AG09309 (cell line): ENCODE results near the gene YPEL3.
A peak's percentile ranks its signal among the peaks of the same experiment; 100 is the strongest.

ENCODE experiments used
- DNase-seq: peaks from one replicate; pipeline ENCODE4 v3.0.0-alpha.2; 2010; ENCODE audit warnings: low read depth
- H3K4me3 ChIP-seq: 2 replicates; pipeline ENCODE4 v1.5.1; 2011; ENCODE audit warnings: mild to moderate bottlenecking, low read depth, low read length, moderate library complexity; ENCODE audit not compliant: control insufficient read depth
- TF ChIP-seq, protein P1 (sequence below): IDR thresholded peaks from 2 replicates; pipeline ENCODE4 v1.5.1; 2011; ENCODE audit warnings: mild to moderate bottlenecking, low read depth, low read length, inconsistent platforms; ENCODE audit not compliant: insufficient read depth, control insufficient read depth; ENCODE audit errors: missing control alignments

Gene YPEL3, protein sequence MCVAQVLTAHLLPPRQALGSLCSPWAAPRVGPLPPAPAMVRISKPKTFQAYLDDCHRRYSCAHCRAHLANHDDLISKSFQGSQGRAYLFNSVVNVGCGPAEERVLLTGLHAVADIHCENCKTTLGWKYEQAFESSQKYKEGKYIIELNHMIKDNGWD

DNA sequence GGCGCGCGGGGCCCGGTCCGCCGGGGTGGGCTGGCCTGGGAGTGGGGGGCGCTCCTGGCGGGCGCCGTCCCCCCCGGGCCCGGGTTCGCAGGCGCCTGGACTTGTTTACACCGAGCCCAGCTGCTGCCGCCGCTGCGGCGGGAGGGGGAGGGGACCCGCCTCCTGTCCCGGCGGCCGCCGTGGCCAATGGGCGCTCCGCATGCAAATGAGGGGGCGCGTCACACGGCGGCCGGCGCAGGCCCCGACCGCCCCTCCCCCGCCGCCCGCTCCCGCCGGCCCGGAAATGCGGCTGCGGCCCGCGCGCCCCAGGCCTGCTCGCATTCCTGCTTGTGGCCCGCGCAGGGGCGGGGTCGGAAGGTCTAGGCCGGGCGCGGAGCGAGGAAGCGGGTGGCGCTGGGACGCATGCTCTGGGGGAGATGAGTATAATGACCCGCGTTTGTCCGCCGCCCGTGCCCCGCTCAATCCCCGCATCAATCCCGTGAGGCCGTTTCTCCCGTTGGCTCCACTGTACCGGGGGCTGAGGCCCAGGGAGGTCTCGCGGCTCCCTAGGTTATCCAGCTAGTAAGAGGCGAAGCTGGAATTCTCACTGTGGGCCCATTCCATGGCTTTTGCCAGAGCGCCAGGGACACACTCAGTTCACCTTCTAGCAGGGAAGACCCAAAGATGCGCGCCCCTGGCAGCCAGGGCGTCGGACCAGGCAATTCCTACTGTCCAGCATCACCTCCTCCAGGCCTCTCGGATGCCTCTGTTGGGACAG is at the start of gene YPEL3:
Gene YPEL3, minus strand, starts transcription at position 109 of the 757 bp plus-strand sequence. CDS start 731 bp downstream, outside the sequence.
- peak; percentile 55 for DNase-seq

DNA sequence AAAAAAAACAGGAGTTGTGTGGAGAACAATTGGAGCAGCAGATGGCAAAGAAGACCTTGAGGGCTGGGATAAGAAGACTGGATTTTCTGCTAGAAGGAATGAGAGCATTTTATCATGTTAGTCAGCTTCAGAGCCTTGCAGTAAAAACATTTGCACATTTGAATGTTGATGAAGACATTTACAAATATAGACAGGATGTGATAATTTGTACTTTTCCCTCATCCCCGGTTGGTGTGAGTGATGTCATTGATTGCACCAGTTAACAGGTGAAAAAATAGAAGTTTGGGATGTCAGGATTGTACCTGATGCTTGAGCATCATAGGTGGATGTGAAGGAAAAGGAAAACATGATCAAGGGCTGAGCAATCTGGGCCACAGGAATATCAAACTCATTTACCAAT is 49.6 kb upstream of the YPEL3 start:
- no peak overlapping the region for H3K4me3 ChIP-seq
- no peak for DNase-seq
- TF ChIP-seq, protein P1, sequence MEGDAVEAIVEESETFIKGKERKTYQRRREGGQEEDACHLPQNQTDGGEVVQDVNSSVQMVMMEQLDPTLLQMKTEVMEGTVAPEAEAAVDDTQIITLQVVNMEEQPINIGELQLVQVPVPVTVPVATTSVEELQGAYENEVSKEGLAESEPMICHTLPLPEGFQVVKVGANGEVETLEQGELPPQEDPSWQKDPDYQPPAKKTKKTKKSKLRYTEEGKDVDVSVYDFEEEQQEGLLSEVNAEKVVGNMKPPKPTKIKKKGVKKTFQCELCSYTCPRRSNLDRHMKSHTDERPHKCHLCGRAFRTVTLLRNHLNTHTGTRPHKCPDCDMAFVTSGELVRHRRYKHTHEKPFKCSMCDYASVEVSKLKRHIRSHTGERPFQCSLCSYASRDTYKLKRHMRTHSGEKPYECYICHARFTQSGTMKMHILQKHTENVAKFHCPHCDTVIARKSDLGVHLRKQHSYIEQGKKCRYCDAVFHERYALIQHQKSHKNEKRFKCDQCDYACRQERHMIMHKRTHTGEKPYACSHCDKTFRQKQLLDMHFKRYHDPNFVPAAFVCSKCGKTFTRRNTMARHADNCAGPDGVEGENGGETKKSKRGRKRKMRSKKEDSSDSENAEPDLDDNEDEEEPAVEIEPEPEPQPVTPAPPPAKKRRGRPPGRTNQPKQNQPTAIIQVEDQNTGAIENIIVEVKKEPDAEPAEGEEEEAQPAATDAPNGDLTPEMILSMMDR: no peak

More for the DNA sequence above, at the start of gene YPEL3:
- TF ChIP-seq, protein P1: no peak
- H3K4me3 ChIP-seq: peak within 1 kb of the TSS; percentile 74

DNA sequence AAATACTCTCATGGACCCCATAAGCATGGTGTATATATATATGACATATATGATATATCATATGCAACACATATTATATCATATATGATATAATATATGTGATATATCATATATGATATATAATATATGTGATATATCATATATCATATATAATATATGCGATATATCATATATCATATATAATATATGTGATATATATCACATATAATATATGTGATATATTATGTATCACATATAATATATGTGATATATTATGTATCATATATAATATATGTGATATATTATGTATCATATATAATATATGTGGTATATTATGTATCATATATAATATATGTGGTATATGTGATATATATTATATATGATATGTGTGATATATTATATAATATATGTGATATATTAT is 48.9 kb upstream of the YPEL3 start:
- TF ChIP-seq, protein P1: no peak
- no peak overlapping the region for H3K4me3 ChIP-seq
- no peak for DNase-seq

DNA sequence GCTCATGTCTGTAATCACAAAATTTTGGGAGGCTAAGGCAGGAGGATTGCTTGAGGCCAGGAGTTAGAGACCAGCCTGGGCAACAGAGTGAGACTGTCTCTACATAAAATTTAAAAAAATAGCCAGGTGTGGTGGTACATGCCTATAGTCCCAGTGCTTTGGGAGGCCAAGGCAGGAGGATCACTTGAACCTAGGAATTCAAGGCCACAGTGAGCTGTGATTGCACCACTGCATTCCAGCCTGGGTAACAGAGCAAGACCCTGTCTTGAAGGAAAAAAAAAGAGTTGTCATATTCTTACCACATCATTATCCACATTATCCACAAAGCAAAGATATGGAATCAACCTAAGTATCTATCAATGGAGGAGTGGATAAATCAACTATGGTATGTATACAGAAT is 48.0 kb upstream of the YPEL3 start:
- no peak for DNase-seq
- no peak overlapping the region for H3K4me3 ChIP-seq
- TF ChIP-seq, protein P1: no peak

DNA sequence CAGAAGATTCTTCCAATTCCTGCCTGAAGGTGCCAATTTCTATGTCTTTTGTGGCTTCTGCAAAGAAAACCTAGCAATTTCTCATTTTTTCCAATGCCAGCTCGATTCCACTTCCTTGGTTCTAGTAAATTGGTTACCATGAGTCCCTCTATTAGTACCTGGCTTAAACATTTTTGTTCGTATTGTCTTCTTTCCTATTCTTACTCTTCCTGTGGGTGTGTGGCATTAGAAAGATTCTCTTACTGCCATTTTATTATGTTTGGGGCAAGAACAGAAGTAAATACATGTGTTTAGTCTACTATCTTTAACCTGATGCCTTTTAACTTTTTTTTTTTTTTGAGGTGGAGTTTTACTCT is 47.3 kb upstream of the YPEL3 start:
- H3K4me3 ChIP-seq: no peak overlapping the region
- DNase-seq: no peak
- TF ChIP-seq, protein P1: no peak

DNA sequence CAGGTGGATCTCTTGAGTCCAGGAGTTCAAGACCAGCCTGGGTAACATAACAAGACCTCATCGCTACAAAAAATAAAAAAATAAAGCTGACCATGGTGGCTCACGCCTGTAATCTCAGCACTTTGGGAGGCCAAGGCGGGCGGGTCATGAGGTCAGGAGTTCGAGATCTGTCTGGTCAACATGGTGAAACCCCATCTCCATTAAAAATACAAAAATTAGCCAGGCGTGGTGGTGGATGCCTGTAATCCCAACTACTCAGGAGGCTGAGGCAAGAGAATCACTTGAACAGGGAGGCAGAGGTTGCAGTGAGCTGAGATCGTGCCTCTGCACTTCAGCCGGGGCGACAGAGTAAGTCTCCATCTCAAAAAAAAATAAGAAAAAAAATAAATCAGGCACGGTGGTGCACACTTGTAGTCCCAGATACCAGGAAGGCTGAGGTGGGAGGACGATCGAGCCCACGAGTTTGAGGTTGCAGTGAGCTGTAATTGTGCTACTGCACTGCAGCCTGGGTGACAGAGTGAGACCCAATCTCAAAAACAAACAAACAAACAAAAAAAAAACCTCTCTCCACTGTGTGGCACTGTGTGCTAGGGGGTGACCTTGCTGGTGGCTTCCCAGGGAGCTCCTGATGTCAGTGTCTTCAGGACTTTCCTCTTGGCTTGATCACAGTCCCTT is 46.8 kb upstream of the YPEL3 start:
- TF ChIP-seq, protein P1: no peak
- no peak for DNase-seq
- no peak overlapping the region for H3K4me3 ChIP-seq
